Activated CD4-positive, alpha-beta T cell treated with anti-CD3 and anti-CD28 coated beads, Interleukin-2, amount 10 ng/mL, durations not matched to agents 24 days and 14 days (primary cell): Measurements from ENCODE around the gene WDR48. TPM values are rescaled to one million over a fixed set of nuclear protein-coding genes. Genes with fewer than 3 reads are reported as not detected.

Experiments
- DNase-seq: peaks from one replicate; pipeline ENCODE4 v3.0.0; 2022
- H3K27ac Mint-ChIP-seq: one replicate; pipeline ENCODE4 v1.8.0; 2022; ENCODE audit warnings: mild to moderate bottlenecking, mixed read lengths
- H3K27me3 Mint-ChIP-seq: one replicate; pipeline ENCODE4 v1.8.0; 2022; ENCODE audit warnings: mixed read lengths
- H3K36me3 Mint-ChIP-seq: one replicate; pipeline ENCODE4 v1.8.0; 2022; ENCODE audit warnings: low read depth, mild to moderate bottlenecking, mixed read lengths
- H3K4me1 Mint-ChIP-seq: one replicate; pipeline ENCODE4 v1.8.0; 2021; ENCODE audit warnings: mixed read lengths
- H3K4me3 Mint-ChIP-seq: one replicate; pipeline ENCODE4 v1.8.0; 2022; ENCODE audit warnings: mild to moderate bottlenecking, moderate library complexity, mixed read lengths
- H3K9me3 Mint-ChIP-seq: one replicate; pipeline ENCODE4 v1.8.0; 2021; ENCODE audit warnings: mixed read lengths
- intact Hi-C: fragments of 100-400 bp; cut with micrococcal nuclease; formaldehyde crosslinking; loops from one replicate; pipeline ENCODE4 v1.15.1; 2023
- total RNA-seq: library from RNA; stranded (reverse); gene quantifications from 2 replicates; pipeline ENCODE4 v1.2.3, GENCODE V29; 2022

WDR48 gene
- 35.4 and 40.5 TPM in 2 replicates for total RNA-seq

DNA sequence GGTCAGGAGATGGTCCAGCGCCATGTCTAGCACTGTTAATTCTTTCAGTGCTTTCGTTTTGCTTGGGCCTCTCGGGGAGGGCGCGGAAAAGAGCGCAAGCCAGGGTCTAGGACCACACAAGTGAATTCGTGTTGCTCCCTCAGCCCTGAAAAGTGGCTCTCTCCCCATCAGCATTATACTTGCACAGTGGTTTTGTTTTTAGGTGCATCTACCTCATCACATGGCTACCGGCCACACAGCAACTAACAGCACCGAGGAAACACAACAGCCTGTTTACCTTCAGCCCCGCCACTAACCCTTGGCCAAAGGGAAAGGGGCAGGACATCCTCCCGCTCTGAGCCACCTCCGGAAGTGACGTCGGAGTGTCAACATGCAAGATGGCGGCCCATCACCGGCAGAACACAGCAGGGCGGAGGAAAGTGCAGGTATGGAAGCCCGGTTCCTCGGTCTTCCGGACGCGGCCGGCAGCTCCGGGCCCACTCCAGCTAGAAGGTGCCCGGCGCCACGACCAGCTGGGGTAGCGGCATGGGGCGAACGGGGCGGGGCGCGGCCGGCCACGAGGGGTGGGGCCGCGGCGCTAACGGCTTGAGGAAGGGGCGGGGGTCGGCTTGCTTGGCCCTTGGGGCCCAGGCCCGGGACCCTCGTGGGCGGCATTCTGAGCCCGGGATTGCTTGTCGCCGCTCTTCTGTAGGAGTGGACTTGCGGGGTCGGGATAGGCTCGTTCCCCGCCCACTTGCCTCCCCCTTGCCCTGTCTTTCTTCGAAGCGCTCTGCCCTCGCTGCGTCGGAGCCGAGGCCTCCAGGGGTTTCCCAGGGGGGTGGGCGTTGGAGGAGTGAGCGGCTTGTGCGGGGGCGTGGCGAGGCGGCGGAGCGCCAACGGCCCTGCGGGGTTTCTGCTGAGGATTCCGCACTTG is at the start of gene WDR48, which contains the start of gene SCN11A:
WDR48 (plus strand) TSS at position 368 of the 913 bp plus-strand sequence; CDS start at position 378, 10 bp downstream.
SCN11A (minus strand) TSS at position 296 of the 913 bp plus-strand sequence. CDS start 101,582 bp downstream, outside the sequence.
- peaks cover 5% of the 10 kb centered on the region for H3K9me3 Mint-ChIP-seq
- H3K4me3 Mint-ChIP-seq = peak within 1 kb of the TSS; percentile 92
- H3K27ac Mint-ChIP-seq = peak within 1 kb of the TSS; percentile 96
- intact Hi-C loops = loop anchor here (1.0 to 5.0 kb wide), 3 partner anchors 55 to 354 kb away; partner anchors contain the start of genes GORASP1, RPSA, SLC25A38 and TTC21A
- peaks cover 2% of the 10 kb centered on the region for H3K27me3 Mint-ChIP-seq
- H3K4me1 Mint-ChIP-seq = peaks cover 22% of the 10 kb centered on the region
- H3K36me3 Mint-ChIP-seq = peaks cover 5% of the 10 kb centered on the region
- DNase-seq = peak; percentile 98

DNA sequence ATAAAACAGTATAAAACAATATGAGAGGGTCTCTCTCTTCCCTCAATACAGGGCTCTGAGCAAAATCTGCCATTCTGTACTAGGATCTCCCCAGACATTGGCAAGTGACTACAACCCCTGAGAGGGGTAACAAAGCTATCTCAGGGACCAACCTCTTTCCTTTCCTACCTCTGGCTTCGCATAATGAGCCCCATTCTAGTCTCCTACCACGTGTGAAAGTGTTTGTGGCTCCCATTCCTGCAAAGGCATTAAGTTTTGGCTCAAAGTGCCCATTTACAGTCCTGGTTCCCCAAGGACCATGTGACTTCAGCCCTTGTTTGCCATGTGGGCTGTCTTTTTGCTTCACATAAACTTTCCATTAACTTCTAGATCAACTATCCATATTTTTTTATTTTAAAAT is 46.5 kb upstream of the WDR48 start:
- no peaks in the 10 kb centered on the region for H3K36me3 Mint-ChIP-seq
- intact Hi-C loops = loop anchor here (10.0 kb wide), 2 partner anchors 260 to 480 kb away; no protein-coding TSS in a partner anchor
- DNase-seq = no peak
- H3K4me3 Mint-ChIP-seq = no peak overlapping the region
- no peak overlapping the region for H3K27ac Mint-ChIP-seq
- peaks cover 31% of the 10 kb centered on the region for H3K27me3 Mint-ChIP-seq
- H3K9me3 Mint-ChIP-seq = peaks cover 3% of the 10 kb centered on the region
- no peaks in the 10 kb centered on the region for H3K4me1 Mint-ChIP-seq

- DNase-seq = no peak
- H3K4me1 Mint-ChIP-seq = no peaks in the 10 kb centered on the region
- H3K27ac Mint-ChIP-seq = no peak overlapping the region
- peaks cover 24% of the 10 kb centered on the region for H3K27me3 Mint-ChIP-seq
- no peaks in the 10 kb centered on the region for H3K36me3 Mint-ChIP-seq
- intact Hi-C loops = no loop called here
- peaks cover 3% of the 10 kb centered on the region for H3K9me3 Mint-ChIP-seq
- H3K4me3 Mint-ChIP-seq = no peak overlapping the region
Observed at GRCh38 chr3:39011191-39011736, 40.6 kb upstream of the WDR48 start.

GRCh38 chr3:39013289-39013688 is 38.5 kb upstream of the WDR48 start:
- H3K4me3 Mint-ChIP-seq = no peak overlapping the region
- intact Hi-C loops = no loop called here
- no peak overlapping the region for H3K27ac Mint-ChIP-seq
- DNase-seq = no peak
- H3K27me3 Mint-ChIP-seq = peaks cover 22% of the 10 kb centered on the region
- H3K4me1 Mint-ChIP-seq = no peaks in the 10 kb centered on the region
- H3K9me3 Mint-ChIP-seq = peaks cover 3% of the 10 kb centered on the region
- no peaks in the 10 kb centered on the region for H3K36me3 Mint-ChIP-seq

DNA sequence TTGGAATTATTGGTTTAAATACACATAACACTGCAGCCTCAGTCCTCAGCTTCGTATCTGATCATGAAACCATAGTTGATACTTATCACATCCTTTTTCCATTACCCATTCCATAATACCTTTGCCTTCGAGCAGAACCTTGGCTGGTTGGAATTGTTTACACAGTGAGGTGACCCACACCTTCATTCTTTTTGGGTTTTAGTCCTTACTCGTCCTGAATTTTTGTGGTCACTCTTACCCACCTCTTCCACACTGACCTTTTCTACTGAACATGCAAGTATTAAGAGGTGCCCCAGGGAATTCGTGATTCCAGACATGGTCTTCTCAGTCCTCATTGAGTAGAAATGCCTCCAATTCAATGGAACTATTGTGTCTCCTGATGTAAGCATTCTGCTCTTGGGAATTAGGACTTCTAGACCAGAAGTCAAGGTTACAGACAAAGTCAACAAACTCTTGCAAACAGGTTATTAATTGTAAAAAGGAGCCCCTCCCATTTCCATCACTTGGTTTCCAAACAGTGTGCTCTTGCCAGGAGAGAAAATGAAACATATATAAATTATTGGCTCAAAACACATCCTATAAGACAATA is 37.8 kb upstream of the WDR48 start:
- Mint-ChIP-seq H3K27me3 (peaks cover 23% of the 10 kb centered on the region), H3K4me1 (no peaks in the 10 kb centered on the region), H3K27ac (no peak overlapping the region), H3K9me3 (peaks cover 3% of the 10 kb centered on the region), H3K4me3 (no peak overlapping the region), H3K36me3 (no peaks in the 10 kb centered on the region)
- intact Hi-C loops = no loop called here
- DNase-seq = no peak

DNA sequence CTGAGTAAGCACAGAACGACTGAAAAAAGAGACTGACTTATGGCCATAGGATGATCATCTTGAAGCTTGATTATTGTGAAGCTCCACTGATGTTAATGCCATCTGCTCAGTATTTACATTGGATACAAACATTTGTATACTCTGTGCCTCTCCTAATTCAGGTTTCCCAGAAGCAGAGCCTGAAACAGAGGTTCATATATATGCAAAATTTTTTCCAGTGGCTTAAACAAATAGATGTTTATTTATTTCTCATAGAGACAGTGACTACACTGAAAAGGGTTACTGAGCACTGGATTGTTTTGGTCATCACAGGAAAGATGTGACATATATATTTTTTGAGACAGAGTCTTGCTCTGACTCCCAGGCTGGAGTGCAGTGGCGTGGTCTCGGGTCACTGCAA is 36.4 kb upstream of the WDR48 start:
- H3K36me3 Mint-ChIP-seq = no peaks in the 10 kb centered on the region
- H3K4me3 Mint-ChIP-seq = no peak overlapping the region
- peaks cover 28% of the 10 kb centered on the region for H3K27me3 Mint-ChIP-seq
- H3K9me3 Mint-ChIP-seq = no peaks in the 10 kb centered on the region
- intact Hi-C loops = no loop called here
- no peaks in the 10 kb centered on the region for H3K4me1 Mint-ChIP-seq
- DNase-seq = no peak
- H3K27ac Mint-ChIP-seq = no peak overlapping the region

DNA sequence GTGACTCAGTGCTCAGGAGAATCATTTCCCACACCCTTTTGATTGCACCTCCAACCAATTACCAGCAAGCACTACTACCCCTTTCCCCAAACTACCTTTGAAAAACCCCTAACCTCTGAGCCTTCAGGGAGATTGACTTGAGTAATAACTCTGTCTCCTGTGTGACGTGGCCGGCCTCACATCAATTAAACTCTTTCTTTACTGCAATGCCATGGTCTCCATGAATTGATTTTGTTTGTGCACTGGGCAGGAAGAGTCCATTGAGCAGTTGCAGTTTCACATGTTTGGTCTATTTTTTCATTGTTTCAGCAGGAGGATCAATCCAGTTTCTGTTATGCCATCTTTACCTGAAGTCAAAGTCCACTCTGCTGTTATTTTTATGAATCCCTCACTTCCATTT is 32.5 kb upstream of the WDR48 start:
- intact Hi-C loops = no loop called here

DNA sequence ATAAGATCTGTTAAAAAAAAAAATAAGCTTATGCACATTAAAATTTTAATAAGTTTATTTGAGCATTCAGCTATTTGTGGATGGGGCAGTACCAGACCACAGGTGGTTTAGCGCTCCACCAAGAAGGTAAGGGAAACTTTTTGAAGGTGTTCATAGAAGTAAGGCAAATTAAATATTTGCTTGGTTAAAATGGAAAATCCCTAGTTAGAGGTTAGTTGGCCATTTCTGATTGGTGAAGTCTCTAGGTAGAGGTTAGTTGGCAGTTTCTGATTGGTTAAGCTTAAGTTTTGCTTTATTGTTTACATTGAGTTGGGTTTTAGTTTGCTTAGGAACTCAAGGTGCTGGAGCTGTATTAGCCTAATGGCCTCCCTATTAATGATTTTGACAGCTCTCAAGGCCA is 30.8 kb upstream of the WDR48 start:
- DNase-seq = no peak
- intact Hi-C loops = no loop called here
- Mint-ChIP-seq H3K27me3 (peaks cover 25% of the 10 kb centered on the region), H3K4me3 (no peak overlapping the region), H3K36me3 (no peaks in the 10 kb centered on the region), H3K9me3 (no peaks in the 10 kb centered on the region), H3K4me1 (no peaks in the 10 kb centered on the region), H3K27ac (no peak overlapping the region)

More for the DNA sequence above, 32.5 kb upstream of the WDR48 start:
- Mint-ChIP-seq H3K9me3 (no peaks in the 10 kb centered on the region), H3K27me3 (peaks cover 26% of the 10 kb centered on the region), H3K4me3 (no peak overlapping the region), H3K27ac (no peak overlapping the region), H3K4me1 (no peaks in the 10 kb centered on the region), H3K36me3 (no peaks in the 10 kb centered on the region)
- no peak for DNase-seq

DNA sequence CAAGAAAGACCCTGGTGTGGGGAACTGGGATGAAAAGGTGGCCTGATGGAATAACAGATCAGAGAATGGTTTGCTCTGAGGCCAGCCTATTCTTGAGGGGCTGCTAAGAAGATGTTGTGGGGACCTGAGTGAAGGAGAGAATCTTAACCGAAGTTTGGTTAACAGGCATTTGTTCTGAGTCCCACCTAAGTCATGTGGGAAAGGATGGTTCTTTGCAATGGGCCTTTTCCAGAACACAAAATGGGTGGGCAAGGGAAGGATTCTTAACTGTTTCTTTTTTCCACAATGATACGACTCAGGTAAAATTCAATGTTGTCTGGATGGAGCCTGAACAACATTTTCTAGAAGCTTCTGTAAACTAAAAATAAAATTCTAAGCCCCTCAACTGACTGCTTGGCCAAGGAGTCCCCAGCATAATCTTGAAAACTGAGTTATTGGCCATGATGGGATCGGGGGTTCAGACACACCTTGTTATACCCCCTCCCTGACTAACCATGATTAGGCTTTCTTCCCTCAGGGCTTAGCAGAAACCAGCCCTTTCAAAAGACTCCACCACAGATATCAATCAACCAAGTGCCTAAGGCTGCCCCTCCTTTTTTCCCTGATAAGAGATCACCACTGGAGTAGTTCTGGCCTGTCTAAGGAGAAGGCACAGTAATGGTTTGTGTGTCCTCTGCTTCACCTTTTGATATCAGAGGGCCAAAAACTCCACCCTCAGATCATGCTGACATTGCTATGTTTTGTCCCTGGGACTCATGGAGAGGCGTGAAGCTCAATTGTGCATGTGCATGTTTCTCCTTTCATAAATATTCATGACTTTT is 30.1 kb upstream of the WDR48 start:
- no peaks in the 10 kb centered on the region for H3K36me3 Mint-ChIP-seq
- H3K27ac Mint-ChIP-seq = no peak overlapping the region
- intact Hi-C loops = no loop called here
- no peaks in the 10 kb centered on the region for H3K9me3 Mint-ChIP-seq
- no peak overlapping the region for H3K4me3 Mint-ChIP-seq
- no peaks in the 10 kb centered on the region for H3K4me1 Mint-ChIP-seq
- DNase-seq = no peak
- H3K27me3 Mint-ChIP-seq = peaks cover 23% of the 10 kb centered on the region

- intact Hi-C loops = no loop called here
- Mint-ChIP-seq H3K36me3 (no peaks in the 10 kb centered on the region), H3K4me1 (no peaks in the 10 kb centered on the region)
Observed at GRCh38 chr3:39022286-39022630, 29.6 kb upstream of the WDR48 start.

GRCh38 chr3:39024497-39024896 is 27.3 kb upstream of the WDR48 start:
- no peaks in the 10 kb centered on the region for H3K4me1 Mint-ChIP-seq

More at GRCh38 chr3:39022286-39022630, 29.6 kb upstream of the WDR48 start:
- no peaks in the 10 kb centered on the region for H3K9me3 Mint-ChIP-seq
- DNase-seq = no peak
- no peak overlapping the region for H3K4me3 Mint-ChIP-seq
- H3K27ac Mint-ChIP-seq = no peak overlapping the region
- H3K27me3 Mint-ChIP-seq = peaks cover 22% of the 10 kb centered on the region

GRCh38 chr3:39025222-39025970 is 26.4 kb upstream of the WDR48 start:
- Mint-ChIP-seq H3K36me3 (no peaks in the 10 kb centered on the region), H3K27ac (no peak overlapping the region), H3K4me1 (no peaks in the 10 kb centered on the region), H3K9me3 (no peaks in the 10 kb centered on the region), H3K4me3 (no peak overlapping the region), H3K27me3 (peaks cover 28% of the 10 kb centered on the region)
- intact Hi-C loops = no loop called here
- no peak for DNase-seq

More at GRCh38 chr3:39024497-39024896, 27.3 kb upstream of the WDR48 start:
- no peaks in the 10 kb centered on the region for H3K36me3 Mint-ChIP-seq
- intact Hi-C loops = no loop called here
- no peaks in the 10 kb centered on the region for H3K9me3 Mint-ChIP-seq
- no peak for DNase-seq
- H3K4me3 Mint-ChIP-seq = no peak overlapping the region
- H3K27me3 Mint-ChIP-seq = peaks cover 23% of the 10 kb centered on the region
- no peak overlapping the region for H3K27ac Mint-ChIP-seq

DNA sequence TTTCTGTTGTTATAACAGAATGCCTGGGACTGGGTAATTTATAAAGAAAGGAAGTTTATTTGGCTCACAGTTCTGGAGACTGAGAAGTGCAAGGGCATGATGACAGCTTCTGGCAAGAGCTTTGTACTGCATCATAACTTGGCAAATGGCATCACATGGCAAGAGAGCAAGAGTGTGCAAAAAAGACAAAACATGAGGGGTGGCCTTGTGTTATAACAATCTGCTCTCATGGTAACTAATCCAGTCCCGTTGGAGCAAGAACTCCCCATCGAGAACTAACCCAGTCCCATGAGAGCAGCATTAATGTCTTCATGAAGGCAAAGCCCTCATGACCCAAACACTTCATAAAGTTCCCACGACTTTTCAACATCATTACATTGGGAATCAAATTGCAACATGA is 23.3 kb upstream of the WDR48 start:
- no peaks in the 10 kb centered on the region for H3K9me3 Mint-ChIP-seq
- peaks cover 27% of the 10 kb centered on the region for H3K27me3 Mint-ChIP-seq
- intact Hi-C loops = no loop called here
- no peaks in the 10 kb centered on the region for H3K4me1 Mint-ChIP-seq
- no peak overlapping the region for H3K4me3 Mint-ChIP-seq
- no peak overlapping the region for H3K27ac Mint-ChIP-seq
- no peak for DNase-seq
- H3K36me3 Mint-ChIP-seq = no peaks in the 10 kb centered on the region
